SU-DHL-6 (cell line): ENCODE measurements around the gene CLEC12A.

ENCODE experiments used
- H2AFZ ChIP-seq: fragments of 200-600 bp; sonication (generic); 2 replicates; pipeline ENCODE4 v1.6.1; 2014; ENCODE audit warnings: low read depth, mild to moderate bottlenecking, moderate library complexity, mixed read lengths, antibody characterized with exemption, low read length; ENCODE audit not compliant: severe bottlenecking
- H3F3A ChIP-seq: fragments of 200-600 bp; shearing (Covaris generic); 2 replicates; pipeline ENCODE4 v1.6.0; 2016; ENCODE audit warnings: antibody characterized with exemption, mild to moderate bottlenecking; ENCODE audit not compliant: insufficient read depth
- H3K27ac ChIP-seq: fragments of 200-600 bp; sonication (generic); 2 replicates; pipeline ENCODE4 v1.5.1; 2016; ENCODE audit warnings: low read depth, mild to moderate bottlenecking, low read length, moderate library complexity, mixed read lengths
- H3K27me3 ChIP-seq: fragments of 200-600 bp; sonication (generic), shearing (Covaris generic); 2 replicates; pipeline ENCODE4 v1.6.0; 2014; ENCODE audit warnings: mild to moderate bottlenecking, low read length
- H3K36me3 ChIP-seq: fragments of 200-600 bp; sonication (generic); 2 replicates; pipeline ENCODE4 v1.6.1; 2014; ENCODE audit warnings: mild to moderate bottlenecking, low read length, mixed read lengths
- H3K4me2 ChIP-seq: fragments of 300-600, 200-600 bp; shearing (Covaris generic), sonication (generic); 2 replicates; pipeline ENCODE4 v1.6.0; 2014; ENCODE audit warnings: low read length, low read depth, mild to moderate bottlenecking; ENCODE audit not compliant: poor library complexity, severe bottlenecking
- H3K4me3 ChIP-seq: fragments of 200-600 bp; sonication (generic); 2 replicates; pipeline ENCODE4 v1.5.1; 2014; ENCODE audit warnings: antibody characterized with exemption, low read length, mild to moderate bottlenecking, mixed read lengths; ENCODE audit not compliant: insufficient read depth, poor library complexity, severe bottlenecking
- H3K79me2 ChIP-seq: fragments of 200-600 bp; sonication (generic); 2 replicates; pipeline ENCODE4 v1.6.1; 2014; ENCODE audit warnings: mild to moderate bottlenecking, low read length, moderate library complexity; ENCODE audit not compliant: insufficient read depth
- H3K9ac ChIP-seq: fragments of 200-600 bp; sonication (generic); 2 replicates; pipeline ENCODE4 v1.7.0; 2014; ENCODE audit warnings: mild to moderate bottlenecking, low read length
- H3K9me2 ChIP-seq: fragments of 200-600 bp; sonication (generic); replicated peaks from 2 replicates; pipeline ENCODE4 v1.6.1; 2014; ENCODE audit warnings: low read length; ENCODE audit not compliant: insufficient read depth
- H3K9me3 ChIP-seq: fragments of 200-600 bp; sonication (generic); 2 replicates; pipeline ENCODE4 v1.6.1; 2014; ENCODE audit warnings: low read length, mixed read lengths; ENCODE audit not compliant: insufficient read depth
- H4K20me1 ChIP-seq: fragments of 200-600 bp; sonication (generic); 2 replicates; pipeline ENCODE4 v1.6.1; 2014; ENCODE audit warnings: low read depth, mild to moderate bottlenecking, antibody characterized with exemption, low read length, moderate library complexity, mixed read lengths
- EZH2phosphoT487 ChIP-seq: fragments of 200-600 bp; sonication (generic), shearing (Covaris generic); conservative IDR thresholded peaks from 2 replicates; pipeline ENCODE4 v1.6.1; 2018; ENCODE audit warnings: mild to moderate bottlenecking, antibody characterized with exemption, low read length, moderate library complexity, mixed read lengths
- TF ChIP-seq, protein P1 (sequence below): fragments of 200-600 bp; sonication (generic); IDR thresholded peaks from one replicate; pipeline ENCODE4 v1.5.1; 2017; ENCODE audit warnings: antibody characterized with exemption, mild to moderate bottlenecking, low read length, moderate library complexity; ENCODE audit not compliant: insufficient read depth, poor library complexity, severe bottlenecking

The CLEC12A gene

DNA sequence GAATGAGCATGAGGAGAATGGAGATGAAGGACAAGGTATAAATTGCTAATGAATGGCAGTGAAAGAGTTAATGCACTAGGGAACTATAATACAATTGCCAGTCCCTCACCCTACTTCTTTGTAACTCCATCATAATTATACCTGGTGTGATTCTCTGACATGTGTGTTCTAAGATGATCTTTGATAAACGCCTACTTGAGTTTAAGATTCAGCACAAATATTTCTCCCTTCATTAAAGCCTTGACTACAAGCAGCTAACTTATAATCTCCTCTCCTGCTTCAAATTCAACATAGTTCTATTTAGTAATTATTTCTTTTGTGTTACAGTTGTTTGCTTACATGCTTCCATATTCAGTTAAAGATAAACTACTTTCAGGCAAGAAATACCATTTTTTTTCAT lies 29.4 kb upstream of the CLEC12A start:
- Histone ChIP-seq H3K79me2 (no peaks in the 10 kb centered on the region), H3K36me3 (no peaks in the 10 kb centered on the region), H3K9me3 (no peaks in the 10 kb centered on the region), H3K4me2 (no peak overlapping the region), H3K27ac (no peak overlapping the region), H3K9ac (no peak overlapping the region), H3K4me3 (no peak overlapping the region), H2AFZ (no peak overlapping the region), H4K20me1 (no peaks in the 10 kb centered on the region), H3K9me2 (no peaks in the 10 kb centered on the region), H3K27me3 (no peaks in the 10 kb centered on the region), H3F3A (no peaks in the 10 kb centered on the region)
- TF ChIP-seq, protein P1, sequence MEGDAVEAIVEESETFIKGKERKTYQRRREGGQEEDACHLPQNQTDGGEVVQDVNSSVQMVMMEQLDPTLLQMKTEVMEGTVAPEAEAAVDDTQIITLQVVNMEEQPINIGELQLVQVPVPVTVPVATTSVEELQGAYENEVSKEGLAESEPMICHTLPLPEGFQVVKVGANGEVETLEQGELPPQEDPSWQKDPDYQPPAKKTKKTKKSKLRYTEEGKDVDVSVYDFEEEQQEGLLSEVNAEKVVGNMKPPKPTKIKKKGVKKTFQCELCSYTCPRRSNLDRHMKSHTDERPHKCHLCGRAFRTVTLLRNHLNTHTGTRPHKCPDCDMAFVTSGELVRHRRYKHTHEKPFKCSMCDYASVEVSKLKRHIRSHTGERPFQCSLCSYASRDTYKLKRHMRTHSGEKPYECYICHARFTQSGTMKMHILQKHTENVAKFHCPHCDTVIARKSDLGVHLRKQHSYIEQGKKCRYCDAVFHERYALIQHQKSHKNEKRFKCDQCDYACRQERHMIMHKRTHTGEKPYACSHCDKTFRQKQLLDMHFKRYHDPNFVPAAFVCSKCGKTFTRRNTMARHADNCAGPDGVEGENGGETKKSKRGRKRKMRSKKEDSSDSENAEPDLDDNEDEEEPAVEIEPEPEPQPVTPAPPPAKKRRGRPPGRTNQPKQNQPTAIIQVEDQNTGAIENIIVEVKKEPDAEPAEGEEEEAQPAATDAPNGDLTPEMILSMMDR = no peak
- TF ChIP-seq EZH2phosphoT487 = no peak

DNA sequence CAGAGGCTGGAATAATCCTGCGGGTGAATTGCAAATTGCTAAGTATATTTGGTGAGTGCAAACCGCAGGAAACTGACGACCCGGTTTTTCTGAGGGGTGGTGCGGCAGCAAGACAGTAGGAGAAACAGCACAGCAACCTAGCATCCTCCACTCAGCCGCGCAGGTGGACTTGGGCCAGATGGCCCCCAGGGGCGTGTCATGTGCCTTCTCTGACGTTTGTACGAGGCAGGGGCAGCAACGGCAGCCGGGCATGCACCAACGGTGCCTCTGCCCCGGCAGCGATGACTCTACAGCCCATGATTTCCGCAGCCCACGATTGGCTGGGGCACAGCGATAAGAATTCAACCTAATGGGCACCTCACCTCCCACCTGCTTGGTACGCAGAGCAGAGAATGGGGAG lies 28.0 kb upstream of the CLEC12A start:
- Histone ChIP-seq H3K27ac (no peak overlapping the region), H3K36me3 (no peaks in the 10 kb centered on the region), H3K27me3 (no peaks in the 10 kb centered on the region), H3K79me2 (no peaks in the 10 kb centered on the region), H3K9ac (no peak overlapping the region), H3K4me3 (no peak overlapping the region), H3K9me2 (no peaks in the 10 kb centered on the region), H2AFZ (no peak overlapping the region), H3K4me2 (no peak overlapping the region), H4K20me1 (no peaks in the 10 kb centered on the region), H3F3A (no peaks in the 10 kb centered on the region), H3K9me3 (no peaks in the 10 kb centered on the region)
- no peak for TF ChIP-seq EZH2phosphoT487
- TF ChIP-seq, protein P1 = no peak

DNA sequence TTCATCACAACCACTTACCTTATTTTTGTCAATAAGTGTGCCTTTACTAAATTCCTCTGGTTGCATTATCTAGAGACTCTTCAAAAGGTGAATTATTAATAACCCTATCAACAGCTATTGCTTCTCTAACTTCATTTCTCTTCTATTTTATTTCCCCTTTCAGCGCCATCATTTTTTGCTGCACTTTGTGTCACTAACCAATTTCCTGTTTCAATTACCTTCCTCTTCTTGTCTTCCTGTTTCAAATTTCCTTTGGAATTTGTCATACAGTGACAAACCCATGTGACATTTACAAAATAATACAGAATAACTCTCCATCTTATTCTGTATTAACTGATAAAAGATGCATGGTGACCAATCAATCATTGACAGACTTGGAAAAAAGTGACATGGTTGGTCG lies 26.8 kb upstream of the CLEC12A start:
- Histone ChIP-seq H3K27ac (no peak overlapping the region), H3K9ac (no peak overlapping the region), H3K4me2 (no peak overlapping the region), H3F3A (no peaks in the 10 kb centered on the region), H3K36me3 (no peaks in the 10 kb centered on the region), H3K79me2 (no peaks in the 10 kb centered on the region), H3K9me2 (no peaks in the 10 kb centered on the region), H3K27me3 (no peaks in the 10 kb centered on the region), H4K20me1 (no peaks in the 10 kb centered on the region), H2AFZ (no peak overlapping the region), H3K9me3 (no peaks in the 10 kb centered on the region), H3K4me3 (no peak overlapping the region)
- TF ChIP-seq, protein P1 = no peak
- no peak for TF ChIP-seq EZH2phosphoT487
